ENCODE measurements around the gene WNT9B.

DNA sequence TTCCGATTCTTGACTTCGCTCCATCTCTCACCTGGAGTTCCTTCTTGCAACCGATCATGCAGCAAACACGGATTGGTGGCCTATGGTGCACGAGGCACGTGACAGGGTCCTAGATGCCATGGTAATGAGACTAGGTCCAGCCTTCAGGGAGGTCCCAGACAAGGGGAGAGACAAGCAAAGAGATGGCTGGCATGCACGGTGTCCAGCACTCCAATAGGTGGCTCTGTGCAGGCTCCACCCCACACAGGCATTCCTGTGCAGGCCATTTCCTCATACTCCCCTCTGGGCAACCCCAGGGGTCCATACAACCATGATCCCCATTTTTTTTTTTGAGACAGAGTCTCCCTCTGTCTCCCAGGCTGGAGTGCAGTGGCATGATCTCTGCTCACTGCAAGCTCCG, 31.3 kb downstream of the WNT9B start:
- no peak for TF ChIP-seq POLR2A (IDR thresholded peaks at IDR 0.05)
- TF ChIP-seq, protein P1, sequence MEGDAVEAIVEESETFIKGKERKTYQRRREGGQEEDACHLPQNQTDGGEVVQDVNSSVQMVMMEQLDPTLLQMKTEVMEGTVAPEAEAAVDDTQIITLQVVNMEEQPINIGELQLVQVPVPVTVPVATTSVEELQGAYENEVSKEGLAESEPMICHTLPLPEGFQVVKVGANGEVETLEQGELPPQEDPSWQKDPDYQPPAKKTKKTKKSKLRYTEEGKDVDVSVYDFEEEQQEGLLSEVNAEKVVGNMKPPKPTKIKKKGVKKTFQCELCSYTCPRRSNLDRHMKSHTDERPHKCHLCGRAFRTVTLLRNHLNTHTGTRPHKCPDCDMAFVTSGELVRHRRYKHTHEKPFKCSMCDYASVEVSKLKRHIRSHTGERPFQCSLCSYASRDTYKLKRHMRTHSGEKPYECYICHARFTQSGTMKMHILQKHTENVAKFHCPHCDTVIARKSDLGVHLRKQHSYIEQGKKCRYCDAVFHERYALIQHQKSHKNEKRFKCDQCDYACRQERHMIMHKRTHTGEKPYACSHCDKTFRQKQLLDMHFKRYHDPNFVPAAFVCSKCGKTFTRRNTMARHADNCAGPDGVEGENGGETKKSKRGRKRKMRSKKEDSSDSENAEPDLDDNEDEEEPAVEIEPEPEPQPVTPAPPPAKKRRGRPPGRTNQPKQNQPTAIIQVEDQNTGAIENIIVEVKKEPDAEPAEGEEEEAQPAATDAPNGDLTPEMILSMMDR (IDR thresholded peaks at IDR 0.05): no peak

Measured in uterus (tissue), 2 donors.